Transverse colon (tissue), 4 donors: ENCODE measurements around the gene C4BPA. TPM values are rescaled to one million over a fixed set of nuclear protein-coding genes. Genes with fewer than 3 reads are reported as not detected.

Experiments used
- DNase-seq: peaks from one replicate; pipeline ENCODE4 v3.0.0-alpha.2; 2019
- H3K27ac ChIP-seq, 4 donors: fragments of 200-600 bp; sonication (generic); 2 replicates each; pipeline ENCODE4 v1.5.1; 2016 to 2018; ENCODE audit warnings: inconsistent platforms in 4 of 4
- H3K27me3 ChIP-seq: fragments of 200-600 bp; sonication (generic); 2 replicates; pipeline ENCODE4 v1.5.1; 2017; ENCODE audit warnings: inconsistent platforms
- H3K36me3 ChIP-seq, 4 donors: fragments of 200-600 bp; sonication (generic); 2 replicates each; pipeline ENCODE4 v1.5.1; 2017 to 2019; ENCODE audit warnings: inconsistent platforms in 4 of 4
- H3K4me1 ChIP-seq, 4 donors: fragments of 200-600 bp; sonication (generic); 2 replicates each; pipeline ENCODE4 v1.5.1; 2017 to 2020; ENCODE audit warnings: inconsistent platforms in 4 of 4
- H3K4me3 ChIP-seq, 4 donors: fragments of 200-600 bp; sonication (generic); 1 replicate in 1 of 4; 2 replicates in 3 of 4; pipeline versions ENCODE4 v1.5.1 to v1.6.1; 2017 to 2019; ENCODE audit warnings: inconsistent platforms in 4 of 4
- H3K9me3 ChIP-seq, 2 donors: fragments of 200-600 bp; sonication (generic); 2 replicates each; pipeline ENCODE4 v1.5.1; 2017 to 2019; ENCODE audit warnings: inconsistent platforms in 2 of 2
- CTCF ChIP-seq, 5 experiments: fragments of 200-600 bp in 3 of 5; fragments of 450-650 bp in 2 of 5; sonication (generic) in 3 of 5; IDR thresholded peaks; 1 replicate in 2 of 5; 2 replicates in 3 of 5; pipeline ENCODE4 v1.5.1; 2016 to 2017; ENCODE audit warnings: antibody characterized with exemption in 5 of 5, inconsistent platforms in 3 of 5, mild to moderate bottlenecking in 2 of 5, moderate library complexity in 1 of 5
- EP300 ChIP-seq: sonication (generic); formaldehyde crosslinking; IDR thresholded peaks from one replicate; pipeline ENCODE4 v1.6.1; 2017; ENCODE audit warnings: antibody characterized with exemption, low read depth
- POLR2A ChIP-seq: fragments of 450-650 bp; IDR thresholded peaks from one replicate; pipeline ENCODE4 v1.6.1; 2016; ENCODE audit warnings: antibody characterized with exemption, mild to moderate bottlenecking, moderate library complexity
- POLR2AphosphoS5 ChIP-seq, 3 donors: sonication (generic); formaldehyde crosslinking; IDR thresholded peaks; one replicate each; pipeline ENCODE4 v1.6.1; 2016; ENCODE audit warnings: antibody characterized with exemption in 3 of 3
- WGBS, 2 donors: methylation state at CpG; one replicate each; pipeline ENCODE4 v1.1.5; 2018; ENCODE audit warnings: low coverage in 1 of 2; 5-methylcytosine and 5-hydroxymethylcytosine counted together
- in situ Hi-C, 4 donors: fragments of 200-750 bp; cut with MboI; loops; one replicate each; pipeline versions ENCODE4 v1.15.0 to v1.15.1; 2017; ENCODE audit warnings: low sequenced_read_pairs in 3 of 4, low pct_ligation_motif_present in 1 of 4, low pct_unique_long_range_greater_than_20kb in 1 of 4
- intact Hi-C: fragments of 100-400 bp; cut with DNase I; formaldehyde crosslinking; loops from one replicate; pipeline ENCODE4 v1.15.1; 2023; ENCODE audit warnings: low total_unique reads
- total RNA-seq, 4 donors: library from RNA; depleted of rRNA; stranded (reverse); fragments of >200 nt; gene quantifications; one replicate each; pipeline ENCODE4 v1.1.0, GENCODE V29; 2016

Gene C4BPA
- total RNA-seq, 4 donors from 2014 or later: 2.2 to 4.4 (median 2.5) TPM; not detected in 1

GRCh38 chr1:207155028-207155427 lies 51.0 kb downstream of the C4BPA start:
- H3K4me1 ChIP-seq: no peaks in the 10 kb centered on the region
- 64% methylated on average over 3 of the region's 3 CpGs; no CpG with 5 or more reads in 1 of the 2 donors for WGBS, 2 donors

GRCh38 chr1:207156095-207156494 lies 52.1 kb downstream of the C4BPA start:
- H3K9me3 ChIP-seq: peaks cover 0 to 3% of the 10 kb centered on the region in 2 donors
- no peaks in the 10 kb centered on the region for H3K4me1 ChIP-seq
- intact Hi-C loops: no loop called here
- no peak overlapping the region for H3K4me3 ChIP-seq
- H3K27ac ChIP-seq: no peak overlapping the region
- in situ Hi-C loops: no loop called here
- no peaks in the 10 kb centered on the region for H3K27me3 ChIP-seq
- DNase-seq: no peak
- H3K36me3 ChIP-seq: no peaks in the 10 kb centered on the region
- TF ChIP-seq CTCF (IDR thresholded peaks at IDR 0.05) (no peak), POLR2A (no peak)

More at GRCh38 chr1:207155028-207155427, 51.0 kb downstream of the C4BPA start:
- Histone ChIP-seq H3K27me3 (no peaks in the 10 kb centered on the region), H3K36me3 (no peaks in the 10 kb centered on the region), H3K27ac (no peak overlapping the region), H3K4me3 (no peak overlapping the region), H3K9me3 (peaks cover 0 to 3% of the 10 kb centered on the region in 2 donors)
- in situ Hi-C loops: no loop called here
- TF ChIP-seq EP300 (no peak), POLR2A (no peak)
- intact Hi-C loops: no loop called here
- DNase-seq: no peak

GRCh38 chr1:207156826-207157225 lies 52.8 kb downstream of the C4BPA start:
- Histone ChIP-seq H3K4me3 (no peak overlapping the region), H3K9me3 (no peaks in the 10 kb centered on the region), H3K36me3 (no peaks in the 10 kb centered on the region), H3K4me1 (no peaks in the 10 kb centered on the region), H3K27ac (no peak overlapping the region), H3K27me3 (no peaks in the 10 kb centered on the region)
- intact Hi-C loops (no loop called here), in situ Hi-C loops (no loop called here)
- DNase-seq: no peak
- TF ChIP-seq CTCF (IDR thresholded peaks at IDR 0.05) (no peak), POLR2A (no peak), POLR2AphosphoS5 (IDR thresholded peaks at IDR 0.05) (no peak), EP300 (no peak)
- WGBS, 2 donors: 86% methylated on average over 5 of the region's 5 CpGs

- Histone ChIP-seq H3K4me3 (no peak overlapping the region), H3K4me1 (no peaks in the 10 kb centered on the region), H3K27me3 (no peaks in the 10 kb centered on the region), H3K36me3 (no peaks in the 10 kb centered on the region), H3K27ac (no peak overlapping the region), H3K9me3 (no peaks in the 10 kb centered on the region)
- intact Hi-C loops: no loop called here
- DNase-seq: no peak
- WGBS, 2 donors: 93 to 100% methylated on average over 1 of the region's 1 CpG
- in situ Hi-C loops: no loop called here
- TF ChIP-seq POLR2AphosphoS5 (IDR thresholded peaks at IDR 0.05) (no peak), CTCF (IDR thresholded peaks at IDR 0.05) (no peak), POLR2A (no peak), EP300 (no peak)
Observed at GRCh38 chr1:207164086-207164485, 60.1 kb downstream of the C4BPA start.

- DNase-seq: no peak
- no peak overlapping the region for H3K4me3 ChIP-seq
- WGBS, 2 donors: 28 to 46% methylated on average over 2 of the region's 2 CpGs
- H3K36me3 ChIP-seq: no peaks in the 10 kb centered on the region
- H3K4me1 ChIP-seq: peaks cover 0 to 22% (median 6%) of the 10 kb centered on the region in 4 donors
- H3K9me3 ChIP-seq: no peaks in the 10 kb centered on the region
- H3K27me3 ChIP-seq: no peaks in the 10 kb centered on the region
- H3K27ac ChIP-seq: peak overlapping the region; percentile 40 to 76 (median 62)
- intact Hi-C loops: no loop called here
- in situ Hi-C loops: loop anchor here in 1 of 4 donors (10.0 kb wide), 1 partner anchor 78 kb away; no protein-coding TSS in a partner anchor
- TF ChIP-seq POLR2AphosphoS5 (IDR thresholded peaks at IDR 0.05) (peak in 1 of 3 donors; percentile 10), EP300 (no peak)
Observed at GRCh38 chr1:207172321-207172720, 68.3 kb downstream of the C4BPA start.
